CD4-positive, alpha-beta T cell (primary cell): ENCODE results near the gene MOB4. TPM values are rescaled to one million over a fixed set of nuclear protein-coding genes. Genes with fewer than 3 reads are reported as not detected.

Experiments
- ATAC-seq: fragments of 200-7000 bp; cut with Tn5 transposase; one replicate; pipeline ENCODE4 v1.10.0; 2022; ENCODE audit warnings: mild to moderate bottlenecking; ENCODE audit not compliant: poor library complexity
- CTCF ChIA-PET: fragments of 350-600 bp; sonication (Branson Sonifier 250); formaldehyde crosslinking; loops from one replicate; lab custom pipeline; 2021; ENCODE audit warnings: antibody characterized with exemption, inconsistent platforms; lab: Charles Lee
- POLR2A ChIA-PET: fragments of 350-600 bp; sonication (Branson Sonifier 250); formaldehyde crosslinking; loops from one replicate; lab custom pipeline; 2021; ENCODE audit warnings: antibody characterized with exemption, inconsistent platforms; lab: Charles Lee
- DNase-seq, 14 experiments: peaks; one replicate each; pipeline ENCODE4 v3.0.0-alpha.2; 2013 to 2020; ENCODE audit warnings: mixed read lengths in 2 of 14
- H3K27ac ChIP-seq, 2 donors: one replicate each; pipeline versions ENCODE4 v1.5.1 to v1.7.0; 2013; ENCODE audit warnings: low read length in 2 of 2, low read depth in 1 of 2, mild to moderate bottlenecking in 1 of 2
- H3K27me3 ChIP-seq, 2 experiments: 1 replicate in 1 of 2; 2 replicates in 1 of 2; pipeline versions ENCODE4 v1.6.1 to v1.7.0; 2013; ENCODE audit warnings: low read length in 2 of 2, control low read depth in 1 of 2, mild to moderate bottlenecking in 1 of 2, moderate library complexity in 1 of 2; ENCODE audit not compliant: insufficient read depth in 2 of 2, control insufficient read depth in 1 of 2
- H3K36me3 ChIP-seq: one replicate; pipeline ENCODE4 v1.6.1; 2013; ENCODE audit warnings: low read length, control low read depth; ENCODE audit not compliant: insufficient read depth
- H3K4me1 ChIP-seq: one replicate; pipeline ENCODE4 v1.6.1; 2013; ENCODE audit warnings: low read length, control low read depth; ENCODE audit not compliant: insufficient read depth
- H3K4me3 ChIP-seq: one replicate; pipeline ENCODE4 v1.5.1; 2013; ENCODE audit warnings: mild to moderate bottlenecking, low read length, moderate library complexity
- H3K9me3 ChIP-seq, 2 experiments: 1 replicate in 1 of 2; 2 replicates in 1 of 2; pipeline versions ENCODE4 v1.6.1 to v1.7.0; 2013; ENCODE audit warnings: low read length in 2 of 2, mild to moderate bottlenecking in 2 of 2, control low read depth in 1 of 2, moderate library complexity in 1 of 2; ENCODE audit not compliant: control insufficient read depth in 1 of 2, insufficient read depth in 1 of 2
- H3K27ac Mint-ChIP-seq: one replicate; pipeline ENCODE4 v1.8.0; 2020; ENCODE audit warnings: mixed read lengths
- H3K27me3 Mint-ChIP-seq: one replicate; pipeline ENCODE4 v1.8.0; 2021; ENCODE audit warnings: mixed read lengths
- H3K36me3 Mint-ChIP-seq: one replicate; pipeline ENCODE4 v1.8.0; 2021; ENCODE audit warnings: low read depth, mixed read lengths
- H3K4me1 Mint-ChIP-seq: one replicate; pipeline ENCODE4 v1.8.0; 2021; ENCODE audit warnings: low read depth, mixed read lengths
- H3K4me3 Mint-ChIP-seq: one replicate; pipeline ENCODE4 v1.8.0; 2020; ENCODE audit warnings: mild to moderate bottlenecking, mixed read lengths
- H3K9me3 Mint-ChIP-seq: one replicate; pipeline ENCODE4 v1.8.0; 2020; ENCODE audit warnings: mixed read lengths
- CTCF ChIP-seq: fragments of 200-600 bp; IDR thresholded peaks from one replicate; pipeline ENCODE4 v1.8.0; 2022; ENCODE audit warnings: antibody characterized with exemption, mild to moderate bottlenecking
- intact Hi-C, 2 experiments: fragments of 100-400 bp; cut with DNase I in 1 of 2; cut with micrococcal nuclease in 1 of 2; formaldehyde crosslinking; loops; one replicate each; pipeline versions ENCODE4 v1.15.1 to v1.9.0; 2023 to 2025; cut with DNase I, micrococcal nuclease
- total RNA-seq, 174 experiments: library from RNA in 2 of 174; stranded (reverse) in 2 of 174; gene quantifications; one replicate each; pipeline ENCODE4 v1.2.3 and lab custom pipeline; 2021 to 2026

The MOB4 gene
- total RNA-seq, 2 experiments from 2014 or later, result 28.4 to 29.8 TPM

- H3K9me3 Mint-ChIP-seq, result no peaks in the 10 kb centered on the region
- Histone ChIP-seq H3K36me3 (peaks cover 7% of the 10 kb centered on the region), H3K27ac (peak overlapping the region; percentile 86 to 91), H3K27me3 (no peaks in the 10 kb centered on the region), H3K4me1 (peaks cover 22% of the 10 kb centered on the region), H3K4me3 (peak overlapping the region; percentile 77), H3K9me3 (no peaks in the 10 kb centered on the region)
- peak overlapping the region; percentile 98 for H3K4me3 Mint-ChIP-seq
- ATAC-seq, result peak; percentile 8
- peaks cover 25% of the 10 kb centered on the region for H3K36me3 Mint-ChIP-seq
- no peak for TF ChIP-seq CTCF
- ChIA-PET CTCF (interaction anchor here (1.6 kb wide), 1 partner anchor 9 kb away, joined by 5 read pairs; no protein-coding TSS in a partner anchor), POLR2A (interaction anchor here (1.0 to 7.5 kb wide), 11 partner anchors 9 to 190 kb away, joined by 3 to 219 read pairs (median 11); partner anchors contain the start of genes COQ10B, HSPD1, HSPE1 and MARS2)
- H3K27ac Mint-ChIP-seq, result peak overlapping the region; percentile 89
- peaks cover 41% of the 10 kb centered on the region for H3K4me1 Mint-ChIP-seq
- peak in 4 of 14 experiments; percentile 13 to 82 (median 66) for DNase-seq
- intact Hi-C loops, result loop anchor here (1.0 to 5.0 kb wide), 4 partner anchors 15 to 192 kb away; partner anchors contain the start of genes COQ10B (in 1 of the 2), HSPE1 (in 1 of the 2) and MARS2 (in 1 of the 2)
- no peaks in the 10 kb centered on the region for H3K27me3 Mint-ChIP-seq
Measured at GRCh38 chr2:197515315-197515738, 539 bp upstream of the MOB4 start.

GRCh38 chr2:197516393-197516761 lies 511 bp downstream of the MOB4 start:
- Histone ChIP-seq H3K27ac (peak overlapping the region; percentile 86 to 91), H3K36me3 (peaks cover 11% of the 10 kb centered on the region), H3K27me3 (no peaks in the 10 kb centered on the region), H3K4me3 (peak overlapping the region; percentile 77), H3K4me1 (peaks cover 22% of the 10 kb centered on the region), H3K9me3 (peaks cover 0 to 3% of the 10 kb centered on the region in 2 experiments)
- H3K27me3 Mint-ChIP-seq, result no peaks in the 10 kb centered on the region
- peak overlapping the region; percentile 89 for H3K27ac Mint-ChIP-seq
- peaks cover 35% of the 10 kb centered on the region for H3K36me3 Mint-ChIP-seq
- DNase-seq (peak in 3 of 14 experiments; percentile 17 to 51 (median 45)), ATAC-seq (no peak)
- intact Hi-C loops, result loop anchor here in 1 of 2 experiments (5.0 kb wide), 2 partner anchors 84 to 191 kb away; partner anchors contain the start of gene MARS2
- POLR2A ChIA-PET, result interaction anchor here (0.6 to 7.5 kb wide), 17 partner anchors 8 to 787 kb away, joined by 3 to 219 read pairs (median 4); partner anchors contain the start of genes COQ10B, GTF3C3, HSPD1 and HSPE1
- peak overlapping the region; percentile 98 for H3K4me3 Mint-ChIP-seq
- peaks cover 50% of the 10 kb centered on the region for H3K4me1 Mint-ChIP-seq
- no peak for TF ChIP-seq CTCF
- no peaks in the 10 kb centered on the region for H3K9me3 Mint-ChIP-seq
- CTCF ChIA-PET, result interaction anchor here (1.6 kb wide), 1 partner anchor 10 kb away, joined by 5 read pairs; no protein-coding TSS in a partner anchor

GRCh38 chr2:197517150-197517549 lies 1.3 kb downstream of the MOB4 start:
- ChIA-PET CTCF (interaction anchor here (0.9 kb wide), 1 partner anchor 17 kb away, joined by 4 read pairs; the partner anchor contains the start of genes HSPD1 and HSPE1), POLR2A (interaction anchor here (1.6 to 7.5 kb wide), 7 partner anchors 8 to 189 kb away, joined by 7 to 219 read pairs (median 24); partner anchors contain the start of genes COQ10B, HSPD1, HSPE1 and MARS2)
- H3K36me3 ChIP-seq, result peaks cover 11% of the 10 kb centered on the region
- DNase-seq, result no peak
- H3K4me1 ChIP-seq, result peaks cover 22% of the 10 kb centered on the region
- peaks cover 0 to 3% of the 10 kb centered on the region in 2 experiments for H3K9me3 ChIP-seq
- no peak for ATAC-seq
- peaks cover 41% of the 10 kb centered on the region for H3K36me3 Mint-ChIP-seq
- peaks cover 56% of the 10 kb centered on the region for H3K4me1 Mint-ChIP-seq
- H3K27ac Mint-ChIP-seq, result peak overlapping the region; percentile 89
- intact Hi-C loops, result loop anchor here in 1 of 2 experiments (5.0 kb wide), 2 partner anchors 85 to 190 kb away; partner anchors contain the start of gene MARS2
- H3K4me3 Mint-ChIP-seq, result peak overlapping the region; percentile 98
- H3K27me3 ChIP-seq, result no peaks in the 10 kb centered on the region
- H3K9me3 Mint-ChIP-seq, result no peaks in the 10 kb centered on the region
- peak overlapping the region in 1 of 2 donors; percentile 91 for H3K27ac ChIP-seq
- H3K4me3 ChIP-seq, result peak overlapping the region; percentile 77
- no peak for TF ChIP-seq CTCF
- no peaks in the 10 kb centered on the region for H3K27me3 Mint-ChIP-seq
